ENCODE data around the gene WDR20.

Gene WDR20

DNA sequence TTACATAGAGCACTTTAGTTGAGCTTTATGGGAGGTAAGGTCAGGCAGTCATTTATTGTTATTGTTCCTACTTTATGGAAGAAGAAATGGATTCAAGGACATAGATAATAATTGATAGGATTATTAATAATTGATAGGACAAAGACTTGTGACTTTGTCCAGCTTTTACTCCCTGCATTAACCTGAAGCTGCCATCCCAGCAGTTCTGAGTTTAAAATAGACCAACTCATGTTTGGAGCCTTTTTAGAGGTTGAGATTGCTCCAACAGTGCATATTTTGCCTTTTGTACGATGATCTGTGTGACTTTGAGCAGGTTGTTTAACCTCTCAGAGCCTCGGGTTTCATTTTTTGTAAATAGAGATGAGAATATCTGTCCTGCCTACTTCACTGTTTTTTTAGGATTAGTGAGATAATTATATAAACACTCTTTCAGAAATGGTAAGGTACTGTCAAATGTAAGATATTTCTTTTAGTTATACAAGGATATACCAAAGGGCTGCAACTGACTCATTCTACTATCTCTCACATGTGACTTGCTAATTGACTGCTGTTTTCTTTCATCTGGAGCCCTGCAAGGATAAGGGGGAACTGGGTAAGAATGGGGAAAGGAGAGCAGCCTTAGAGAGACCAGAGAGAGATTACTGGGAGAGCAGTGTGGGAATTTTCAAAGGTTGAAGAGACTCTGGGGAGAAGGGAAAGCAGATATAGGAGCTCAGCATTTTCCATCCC lies 15.3 kb downstream of the WDR20 start:
- Mint-ChIP-seq H3K36me3 (ENCODE audit: low read depth) (peaks cover 45% of the 10 kb centered on the region), H3K4me3 (no peak overlapping the region), H3K27ac (no peak overlapping the region), H3K9me3 (peaks cover 9% of the 10 kb centered on the region), H3K27me3 (ENCODE audit: low read depth, poor library complexity) (no peaks in the 10 kb centered on the region), H3K4me1 (peaks cover 37% of the 10 kb centered on the region)
- TF ChIP-seq, protein P1, sequence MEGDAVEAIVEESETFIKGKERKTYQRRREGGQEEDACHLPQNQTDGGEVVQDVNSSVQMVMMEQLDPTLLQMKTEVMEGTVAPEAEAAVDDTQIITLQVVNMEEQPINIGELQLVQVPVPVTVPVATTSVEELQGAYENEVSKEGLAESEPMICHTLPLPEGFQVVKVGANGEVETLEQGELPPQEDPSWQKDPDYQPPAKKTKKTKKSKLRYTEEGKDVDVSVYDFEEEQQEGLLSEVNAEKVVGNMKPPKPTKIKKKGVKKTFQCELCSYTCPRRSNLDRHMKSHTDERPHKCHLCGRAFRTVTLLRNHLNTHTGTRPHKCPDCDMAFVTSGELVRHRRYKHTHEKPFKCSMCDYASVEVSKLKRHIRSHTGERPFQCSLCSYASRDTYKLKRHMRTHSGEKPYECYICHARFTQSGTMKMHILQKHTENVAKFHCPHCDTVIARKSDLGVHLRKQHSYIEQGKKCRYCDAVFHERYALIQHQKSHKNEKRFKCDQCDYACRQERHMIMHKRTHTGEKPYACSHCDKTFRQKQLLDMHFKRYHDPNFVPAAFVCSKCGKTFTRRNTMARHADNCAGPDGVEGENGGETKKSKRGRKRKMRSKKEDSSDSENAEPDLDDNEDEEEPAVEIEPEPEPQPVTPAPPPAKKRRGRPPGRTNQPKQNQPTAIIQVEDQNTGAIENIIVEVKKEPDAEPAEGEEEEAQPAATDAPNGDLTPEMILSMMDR (IDR thresholded peaks at IDR 0.05): no peak
- DNase-seq: no peak

DNA sequence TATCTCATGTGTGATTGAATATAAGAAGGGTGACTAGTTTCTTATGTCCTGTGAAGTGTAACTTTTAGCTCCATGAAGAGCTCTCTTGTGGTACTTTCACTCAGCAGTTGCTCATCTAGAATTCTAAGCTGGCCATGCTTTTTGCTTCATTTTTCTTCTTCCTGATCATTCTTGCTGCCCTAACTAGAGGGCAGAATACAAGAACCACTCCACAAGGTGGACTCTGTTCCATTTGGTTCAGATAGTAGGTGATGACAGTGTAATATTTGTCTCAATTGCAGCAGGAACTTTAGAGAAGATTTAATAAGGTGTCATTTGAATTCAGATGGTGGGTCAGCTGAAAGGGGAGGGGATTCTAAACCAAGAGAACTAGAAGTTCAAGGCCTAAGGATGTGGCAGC lies 17.6 kb downstream of the WDR20 start:
- Mint-ChIP-seq H3K36me3 (ENCODE audit: low read depth) (peaks cover 22% of the 10 kb centered on the region), H3K27me3 (ENCODE audit: low read depth, poor library complexity) (no peaks in the 10 kb centered on the region), H3K9me3 (peaks cover 4% of the 10 kb centered on the region), H3K4me3 (no peak overlapping the region), H3K27ac (peak overlapping the region; percentile 52), H3K4me1 (peaks cover 42% of the 10 kb centered on the region)
- TF ChIP-seq, protein P1 (IDR thresholded peaks at IDR 0.05): no peak
- DNase-seq: no peak

DNA sequence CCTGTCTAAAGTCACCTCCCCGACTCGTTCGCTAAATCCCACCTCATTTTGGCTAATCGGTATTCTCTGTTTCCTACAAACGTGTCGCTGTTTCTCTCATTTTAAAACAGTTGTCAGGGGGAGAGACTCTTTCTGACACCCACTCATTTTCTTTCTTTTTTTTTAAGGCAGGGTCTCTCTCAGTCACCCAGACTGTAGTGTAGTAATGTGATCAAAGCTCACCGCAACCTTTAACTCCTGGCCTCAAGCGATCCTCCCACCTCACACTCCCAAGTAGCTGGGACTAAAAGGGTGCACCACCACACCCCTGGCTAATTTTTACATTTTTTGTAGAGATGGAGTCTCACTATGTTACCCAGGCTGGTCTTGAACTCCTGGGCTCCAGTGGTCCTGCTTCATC lies 19.1 kb downstream of the WDR20 start:
- H3K4me3 Mint-ChIP-seq: no peak overlapping the region
- DNase-seq: no peak
- peak overlapping the region; percentile 33 for H3K27ac Mint-ChIP-seq
- no peaks in the 10 kb centered on the region for H3K27me3 Mint-ChIP-seq (ENCODE audit: low read depth, poor library complexity)
- TF ChIP-seq, protein P1 (IDR thresholded peaks at IDR 0.05): no peak
- H3K4me1 Mint-ChIP-seq: peaks cover 38% of the 10 kb centered on the region
- no peaks in the 10 kb centered on the region for H3K9me3 Mint-ChIP-seq
- peaks cover 8% of the 10 kb centered on the region for H3K36me3 Mint-ChIP-seq (ENCODE audit: low read depth)

DNA sequence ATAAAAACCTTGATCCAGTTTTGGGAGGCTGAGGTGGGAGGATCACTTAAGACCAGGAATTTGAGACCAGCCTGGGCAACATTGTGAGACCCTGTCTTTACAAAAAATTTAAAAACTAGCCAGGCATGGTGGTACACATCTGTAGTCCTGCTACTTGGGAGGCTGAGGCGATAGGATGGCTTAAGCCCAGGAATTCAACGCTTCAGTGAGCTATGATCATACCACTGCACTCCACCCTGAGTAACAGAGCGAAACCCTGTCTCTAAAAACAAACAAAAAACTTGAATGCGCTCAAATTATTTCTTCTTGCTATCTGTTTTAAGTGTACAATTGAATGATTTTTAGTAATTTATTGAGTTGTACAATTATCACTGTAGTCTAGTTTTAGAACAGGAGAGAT lies 20.1 kb downstream of the WDR20 start:
- Mint-ChIP-seq H3K36me3 (ENCODE audit: low read depth) (peaks cover 11% of the 10 kb centered on the region), H3K27me3 (ENCODE audit: low read depth, poor library complexity) (peaks cover 5% of the 10 kb centered on the region), H3K9me3 (no peaks in the 10 kb centered on the region), H3K4me1 (peaks cover 28% of the 10 kb centered on the region), H3K4me3 (no peak overlapping the region), H3K27ac (peak overlapping the region; percentile 83)
- TF ChIP-seq, protein P1 (IDR thresholded peaks at IDR 0.05): no peak
- DNase-seq: no peak

DNA sequence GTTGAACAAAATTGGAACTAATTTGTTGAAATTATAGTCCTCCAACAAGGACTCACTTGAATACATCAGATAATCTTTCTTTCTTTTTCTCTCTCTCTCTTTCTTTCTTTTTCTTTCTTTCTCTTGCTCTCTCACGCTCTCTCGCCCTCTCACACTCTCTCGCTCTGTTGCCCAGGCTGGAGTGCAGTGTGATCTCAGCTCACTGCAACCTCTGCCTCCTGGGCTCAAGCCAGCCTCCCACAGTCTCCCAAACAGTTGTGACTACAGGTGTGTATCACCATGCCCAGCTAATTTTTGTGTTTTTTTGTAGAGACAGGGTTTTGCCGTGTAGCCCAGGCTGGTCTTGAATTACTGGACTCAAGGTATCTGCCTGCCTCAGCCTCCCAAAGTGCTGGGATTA lies 22.8 kb downstream of the WDR20 start:
- H3K27me3 Mint-ChIP-seq (ENCODE audit: low read depth, poor library complexity): peaks cover 5% of the 10 kb centered on the region
- H3K9me3 Mint-ChIP-seq: no peaks in the 10 kb centered on the region
- TF ChIP-seq, protein P1 (IDR thresholded peaks at IDR 0.05): no peak
- DNase-seq: no peak
- H3K4me3 Mint-ChIP-seq: no peak overlapping the region
- H3K27ac Mint-ChIP-seq: peak overlapping the region; percentile 87
- peaks cover 7% of the 10 kb centered on the region for H3K36me3 Mint-ChIP-seq (ENCODE audit: low read depth)
- H3K4me1 Mint-ChIP-seq: peaks cover 22% of the 10 kb centered on the region

DNA sequence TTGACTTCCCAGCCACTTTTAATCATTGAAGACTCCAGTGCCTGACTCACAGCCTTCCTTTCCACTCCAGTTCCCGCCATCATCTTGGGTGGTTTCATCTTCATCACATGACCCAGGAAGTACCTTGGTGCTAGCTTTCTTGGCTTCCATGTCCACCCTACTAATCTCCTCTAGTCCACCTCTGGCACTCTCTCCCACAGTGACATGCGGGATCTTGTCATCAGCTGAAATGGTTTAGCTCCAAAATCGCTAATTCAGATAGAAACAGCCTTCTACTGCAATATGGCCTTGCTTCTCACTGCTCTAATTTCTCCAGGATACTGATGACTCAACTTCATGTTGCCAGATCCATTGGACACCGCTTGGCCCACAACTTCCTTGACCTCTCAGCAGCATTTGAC lies 24.5 kb downstream of the WDR20 start:
- H3K4me1 Mint-ChIP-seq: peaks cover 19% of the 10 kb centered on the region
- TF ChIP-seq, protein P1 (IDR thresholded peaks at IDR 0.05): no peak
- H3K4me3 Mint-ChIP-seq: no peak overlapping the region
- H3K27ac Mint-ChIP-seq: peak overlapping the region; percentile 2
- no peak for DNase-seq
- peaks cover 5% of the 10 kb centered on the region for H3K27me3 Mint-ChIP-seq (ENCODE audit: low read depth, poor library complexity)
- no peaks in the 10 kb centered on the region for H3K9me3 Mint-ChIP-seq
- H3K36me3 Mint-ChIP-seq (ENCODE audit: low read depth): peaks cover 7% of the 10 kb centered on the region

All from nephron progenitor cell (in vitro differentiated cells).